ENCODE results near the gene AFMID. TPM values are rescaled to one million over a fixed set of nuclear protein-coding genes. Genes with fewer than 3 reads are reported as not detected.
"Not testable (repeated sequence)": the region's sequence is repeated elsewhere in the genome, so short reads cannot be mapped to it uniquely, and the experiment has no call there.

AFMID gene
- total RNA-seq, 1 experiment from 2014 or later = 65.8 TPM

DNA sequence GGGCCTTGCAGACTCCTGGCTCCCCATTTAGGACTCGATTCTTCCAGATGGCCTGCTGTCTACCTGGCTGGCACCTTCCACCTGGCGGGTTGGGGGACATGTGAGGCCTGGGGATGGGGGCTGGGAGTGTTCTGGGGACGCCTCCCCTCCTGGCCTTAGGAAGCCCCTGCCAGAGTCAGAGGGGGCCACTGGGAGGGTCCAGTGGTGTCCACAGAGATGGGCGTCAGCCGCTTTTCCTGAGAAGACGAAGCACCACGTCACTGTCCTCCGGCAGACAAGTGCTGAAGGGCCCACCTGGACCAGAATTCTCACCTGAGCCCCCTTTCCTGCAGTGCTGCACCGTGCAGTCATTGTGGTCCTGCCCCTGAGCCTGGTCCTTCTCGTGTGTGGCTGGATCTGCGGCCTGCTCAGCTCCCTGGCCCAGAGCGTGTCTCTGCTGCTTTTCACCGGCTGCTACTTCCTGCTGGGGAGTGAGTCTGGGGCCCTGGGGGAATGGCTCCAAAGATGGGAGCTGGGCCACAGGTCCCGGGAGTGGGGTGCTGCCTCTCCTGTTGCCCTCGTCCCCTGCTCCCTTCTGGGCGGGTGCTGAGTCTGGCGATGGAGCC is 47.2 kb downstream of the AFMID start:
- Histone ChIP-seq H3K36me3 (ENCODE audit: control insufficient read depth in 1 of 2, insufficient read depth in 2 of 2, low read length in 2 of 2) (no peaks in the 10 kb centered on the region), H3K27ac (ENCODE audit: low read depth, low read length) (no peak overlapping the region), H3K4me3 (replicated peaks in 1 of 2; ENCODE audit: low read depth in 1 of 2, low read length in 2 of 2) (no peak overlapping the region), H3K4me1 (ENCODE audit: control insufficient read depth in 1 of 2, insufficient read depth in 2 of 2, low read length in 2 of 2) (no peaks in the 10 kb centered on the region), H3K9ac (ENCODE audit: low read length) (no peak overlapping the region), H3K9me3 (ENCODE audit: control insufficient read depth in 1 of 2, insufficient read depth in 1 of 2, low read depth in 1 of 2, low read length in 2 of 2) (no peaks in the 10 kb centered on the region), H3K79me2 (ENCODE audit: insufficient read depth, low read length) (no peaks in the 10 kb centered on the region), H3K4me2 (ENCODE audit: low read length) (no peak overlapping the region), H3K9me2 (ENCODE audit: insufficient read depth) (no peaks in the 10 kb centered on the region), H4K20me1 (ENCODE audit: insufficient read depth) (no peaks in the 10 kb centered on the region), H3K27me3 (ENCODE audit: insufficient read depth, low read length) (no peaks in the 10 kb centered on the region), H2AFZ (ENCODE audit: low read depth, low read length, poor library complexity, severe bottlenecking) (no peak overlapping the region)
- RAD21 ChIA-PET (ENCODE audit: low non-redundant PET in 1 of 2, low total read pairs in 2 of 2, uncharacterized antibody in 2 of 2, unreplicated experiment in 2 of 2) = no interaction called here
- intact Hi-C loops (cut with micrococcal nuclease) = no loop called here
- DNase-seq (ENCODE audit: low read depth, low spot score) (no peak), ATAC-seq (no peak)
- BruUV-seq (replicated peaks) = no TSS peak
- no peak for TF ChIP-seq SIN3A (IDR thresholded peaks at IDR 0.05; ENCODE audit: low read depth)
- no peak for TF ChIP-seq TCF7L2 (IDR thresholded peaks at IDR 0.05; ENCODE audit: borderline replicate concordance, extremely low read depth, insufficient read depth, insufficient read length)
- TF ChIP-seq POLR2AphosphoS5 (IDR thresholded peaks at IDR 0.05; ENCODE audit: low read depth, low read length) = no peak
- TF ChIP-seq SP1 (IDR thresholded peaks at IDR 0.05; ENCODE audit: low read depth) = no peak
- no peak for TF ChIP-seq JUND (IDR thresholded peaks at IDR 0.05)
- CTCF ChIA-PET = interaction anchor here (0.6 to 0.9 kb wide), 2 partner anchors 17 to 92 kb away, joined by 3 to 4 read pairs; no protein-coding TSS in a partner anchor
- POLR2A ChIA-PET = no interaction called here

DNA sequence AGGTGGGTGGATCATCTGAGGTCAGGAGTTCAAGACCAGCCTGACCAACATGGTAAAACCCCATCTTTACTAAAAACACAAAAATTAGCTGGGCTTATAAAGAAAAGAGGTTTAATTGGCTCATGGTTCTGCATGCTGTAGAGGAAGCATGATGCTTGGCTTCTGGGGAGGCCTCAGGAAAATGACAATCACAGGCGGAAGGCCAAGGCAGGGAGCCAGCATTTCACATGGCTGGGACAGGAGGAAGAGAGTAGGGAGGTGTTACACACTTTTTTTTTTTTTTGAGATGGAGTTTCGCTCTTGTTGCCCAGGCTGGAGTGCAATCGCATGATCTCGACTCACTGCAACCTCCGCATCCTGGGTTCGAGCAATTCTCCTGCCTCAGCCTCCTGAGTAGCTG is 47.9 kb downstream of the AFMID start:
- not testable (repeated sequence) for ATAC-seq

More for the DNA sequence above, 47.9 kb downstream of the AFMID start:
- BruUV-seq (replicated peaks); H3K4me3 ChIP-seq (replicated peaks in 1 of 2; ENCODE audit: low read depth in 1 of 2, low read length in 2 of 2); H3K4me2 ChIP-seq (ENCODE audit: low read length); H2AFZ ChIP-seq (ENCODE audit: low read depth, low read length, poor library complexity, severe bottlenecking); H4K20me1 ChIP-seq (ENCODE audit: insufficient read depth); H3K79me2 ChIP-seq (ENCODE audit: insufficient read depth, low read length); H3K27ac ChIP-seq (ENCODE audit: low read depth, low read length); intact Hi-C loops (cut with micrococcal nuclease); H3K4me1 ChIP-seq (ENCODE audit: control insufficient read depth in 1 of 2, insufficient read depth in 2 of 2, low read length in 2 of 2); H3K9me2 ChIP-seq (ENCODE audit: insufficient read depth); DNase-seq (ENCODE audit: low read depth, low spot score); POLR2A ChIA-PET; RAD21 ChIA-PET (ENCODE audit: low non-redundant PET in 1 of 2, low total read pairs in 2 of 2, uncharacterized antibody in 2 of 2, unreplicated experiment in 2 of 2); H3K9me3 ChIP-seq (ENCODE audit: control insufficient read depth in 1 of 2, insufficient read depth in 1 of 2, low read depth in 1 of 2, low read length in 2 of 2); H3K27me3 ChIP-seq (ENCODE audit: insufficient read depth, low read length); H3K9ac ChIP-seq (ENCODE audit: low read length); H3K36me3 ChIP-seq (ENCODE audit: control insufficient read depth in 1 of 2, insufficient read depth in 2 of 2, low read length in 2 of 2): not testable (repeated sequence)
- CTCF ChIA-PET = interaction anchor here (0.9 kb wide), 1 partner anchor 16 kb away, joined by 3 read pairs; no protein-coding TSS in a partner anchor
